K562 treated with DMSO at 1 percent for 24 hours (cell line): Measurements from ENCODE around the gene ZNF211. TPM values are rescaled to one million over a fixed set of nuclear protein-coding genes. Genes with fewer than 3 reads are reported as not detected.

Experiments
- total RNA-seq: library from RNA; unstranded; fragments of 300-600 nt; gene quantifications from 2 replicates; pipeline ENCODE4 v1.2.3, GENCODE V29; 2022; ENCODE audit warnings: low read depth; ENCODE audit not compliant: insufficient read depth

The ZNF211 gene
- 7.8 and 9.8 TPM in 2 replicates for total RNA-seq

DNA sequence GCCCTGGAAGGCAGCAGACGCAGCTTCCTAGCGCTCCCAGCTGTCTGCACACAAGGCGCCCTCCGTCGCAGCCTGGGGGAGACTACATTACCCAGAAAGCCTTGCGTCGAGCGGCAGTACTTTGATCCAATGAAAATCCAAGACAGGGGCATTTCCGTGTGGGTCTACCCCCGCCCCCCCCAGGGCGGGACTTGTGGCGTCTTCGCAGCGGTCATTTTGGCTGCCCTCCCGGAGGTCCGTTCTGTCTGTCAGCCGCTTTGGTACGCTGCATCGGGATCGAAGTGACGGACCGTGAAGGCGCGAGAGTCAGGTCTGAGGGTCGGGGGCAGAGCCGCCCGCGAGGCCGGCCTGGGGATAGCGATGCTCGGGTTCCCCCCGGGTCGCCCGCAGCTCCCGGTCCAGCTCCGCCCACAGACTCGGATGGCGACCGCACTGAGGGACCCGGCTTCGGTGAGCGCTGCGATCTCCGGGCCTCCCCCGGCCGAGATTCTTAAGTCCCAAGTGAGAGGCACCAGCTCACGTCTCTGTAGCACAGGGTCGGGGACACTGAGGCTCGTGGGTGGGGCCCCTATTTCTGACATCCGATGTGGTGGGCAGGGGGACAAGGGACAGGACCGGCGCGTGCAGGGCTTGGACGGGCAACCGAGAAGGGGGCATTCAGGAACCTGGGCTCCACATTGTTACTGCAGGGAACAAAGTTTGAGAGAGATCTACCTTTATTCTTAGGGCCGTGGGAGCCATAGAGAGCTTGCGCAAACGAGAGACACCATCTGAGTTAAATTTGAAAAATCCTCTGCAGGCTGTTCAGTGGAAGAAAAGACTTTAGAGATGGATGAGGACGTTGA, at the start of gene ZNF211:
Gene ZNF211 (plus strand): TSS at position 182 of the 845 bp plus-strand sequence. CDS start 179 bp downstream, at position 361.

GRCh38 chr19:57583521-57584416, 49.2 kb upstream of the ZNF211 start, which contains the start of gene ZIK1:
TSS of gene ZIK1 (plus strand) at chr19:57584145. CDS start at chr19:57584357, 212 bp downstream.

DNA sequence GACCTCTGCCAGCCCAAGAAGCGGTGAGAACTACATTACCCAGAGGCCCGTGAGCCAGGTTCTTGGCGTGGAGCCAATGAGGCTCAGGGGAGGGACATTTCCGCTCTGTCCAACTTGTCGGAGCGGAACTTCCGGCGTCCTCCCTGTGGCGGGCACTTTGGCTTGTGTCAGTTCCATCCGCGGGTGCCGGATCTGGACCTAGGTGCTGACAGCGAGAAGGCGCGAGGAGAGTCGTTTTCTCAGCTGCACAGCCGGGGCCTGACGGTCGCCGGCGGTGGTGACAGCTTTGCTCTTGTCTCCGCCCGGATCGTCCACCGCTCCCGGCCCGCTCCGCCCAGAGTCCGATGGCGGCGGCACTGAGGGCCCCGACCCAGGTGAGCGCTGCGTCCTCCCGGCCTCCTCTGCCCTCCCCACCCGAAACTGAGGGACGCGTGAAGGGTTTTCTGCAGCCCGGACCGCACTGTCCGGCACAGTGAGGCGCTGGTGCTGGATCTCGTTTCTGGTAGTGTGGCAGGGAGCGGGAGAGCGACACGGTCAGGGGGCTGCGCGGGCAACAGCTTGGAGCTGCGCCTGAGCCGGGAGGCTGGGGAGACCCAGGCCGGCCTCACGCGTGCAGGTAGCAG, 33.1 kb upstream of the ZNF211 start, which contains the start of gene ZNF530:
Gene ZNF530 (plus strand): TSS at position 125 of the 623 bp plus-strand sequence. CDS start 4,461 bp downstream, outside the sequence.

GRCh38 chr19:57613941-57614743, 18.8 kb upstream of the ZNF211 start, which contains the start of gene ZNF134:
TSS of gene ZNF134 (plus strand) at chr19:57614242. CDS start at chr19:57619469, 5,227 bp downstream.

DNA sequence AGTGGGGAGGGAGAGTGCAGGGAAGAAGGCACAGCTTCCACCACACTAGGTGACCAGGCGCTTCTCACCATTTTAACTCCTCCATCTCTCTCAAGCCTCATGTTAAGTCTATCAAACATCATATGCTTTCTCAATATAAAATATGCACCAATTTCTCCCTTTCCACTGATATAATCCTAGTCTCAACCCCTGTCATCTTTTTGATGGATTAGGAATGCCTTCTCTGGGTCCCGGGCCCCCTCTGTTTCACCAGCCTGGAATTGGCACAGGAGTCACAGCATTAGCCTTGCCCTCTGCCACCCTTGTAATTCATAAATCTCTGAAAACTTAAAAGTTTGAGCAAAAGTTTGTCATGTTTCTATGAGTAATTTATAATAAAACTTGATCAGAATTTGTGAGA, 35.7 kb downstream of the ZNF211 start, which contains the start of gene ZSCAN4:
Gene ZSCAN4 (plus strand): TSS at position 301 of the 400 bp plus-strand sequence. CDS start 7,211 bp downstream, outside the sequence.

Other genes with a start within 250 kb of the ZNF211 start
- gene ZNF548, start 243.3 kb upstream of the ZNF211 start, total RNA-seq: 3.2 and 3.4 TPM in 2 replicates
- gene ZNF17, start 222.0 kb upstream of the ZNF211 start, total RNA-seq: 2.0 and 2.2 TPM in 2 replicates
- 8.3 and 8.7 TPM in 2 replicates for gene ZNF749, start 197.8 kb upstream of the ZNF211 start, total RNA-seq
- not detected in 2 replicates for gene VN1R1, start 176.0 kb upstream of the ZNF211 start, total RNA-seq
- 0.54 and 0.86 TPM in 2 replicates for gene ZNF772, start 155.6 kb upstream of the ZNF211 start, total RNA-seq
- 0.81 and 2.7 TPM in 2 replicates for gene ZNF419, start 145.4 kb upstream of the ZNF211 start, total RNA-seq
- gene ZNF773, start 133.2 kb upstream of the ZNF211 start, total RNA-seq: 0.30 TPM in 1 of 2 replicates, not detected in the other
- gene ZNF549, start 105.8 kb upstream of the ZNF211 start, total RNA-seq: 0.45 and 0.85 TPM in 2 replicates
- gene ZNF550, start 73.3 kb upstream of the ZNF211 start, total RNA-seq: 1.4 and 2.1 TPM in 2 replicates
- gene ZNF416, start 54.3 kb upstream of the ZNF211 start, total RNA-seq: 0.96 and 2.2 TPM in 2 replicates
- 0.41 and 0.73 TPM in 2 replicates for gene ZIK1, start 49.0 kb upstream of the ZNF211 start, total RNA-seq
- gene ZNF530, start 33.3 kb upstream of the ZNF211 start, total RNA-seq: 3.5 and 10.0 TPM in 2 replicates
- gene ZNF134, start 18.9 kb upstream of the ZNF211 start, total RNA-seq: 6.7 and 7.0 TPM in 2 replicates
- gene ZSCAN4, start 35.8 kb downstream of the ZNF211 start, total RNA-seq: not detected in 2 replicates
- 2.8 and 3.5 TPM in 2 replicates for gene ZNF551, start 48.8 kb downstream of the ZNF211 start, total RNA-seq
- gene ZNF154, start 76.0 kb downstream of the ZNF211 start, total RNA-seq: not detected in 2 replicates
- gene ZNF671, start 94.5 kb downstream of the ZNF211 start, total RNA-seq: 1.8 and 2.9 TPM in 2 replicates
- 7.1 and 8.3 TPM in 2 replicates for gene ZNF776, start 113.6 kb downstream of the ZNF211 start, total RNA-seq
- 2.1 and 5.2 TPM in 2 replicates for gene ZNF586, start 136.5 kb downstream of the ZNF211 start, total RNA-seq
- gene ZNF552, start 181.7 kb downstream of the ZNF211 start, total RNA-seq: 4.8 TPM in 2 replicates
- gene ZNF587B, start 197.1 kb downstream of the ZNF211 start, total RNA-seq: 2.4 and 3.1 TPM in 2 replicates
- gene ZNF587, start 216.7 kb downstream of the ZNF211 start, total RNA-seq: 6.6 and 7.5 TPM in 2 replicates